Measurements from ENCODE around the gene PLG.

- no peak for TF ChIP-seq ZNF121 (CRISPR knock-in tag; IDR thresholded peaks at IDR 0.05)
- no peak for TF ChIP-seq ATF6 (CRISPR knock-in tag; IDR thresholded peaks at IDR 0.05)
- TF ChIP-seq CTCF (IDR thresholded peaks at IDR 0.05): no peak
- TF ChIP-seq USF2 (CRISPR knock-in tag; IDR thresholded peaks at IDR 0.05): no peak
- no peak for TF ChIP-seq NFYB (CRISPR knock-in tag; conservative IDR thresholded peaks at IDR 0.05; ENCODE audit: low read depth)
Observed at GRCh38 chr6:160691617-160692016, 10.4 kb upstream of the PLG start.
